Measurements from ENCODE around the gene EPB41L3.
"Not testable (repeated sequence)": the region's sequence is repeated elsewhere in the genome, so short reads cannot be mapped to it uniquely, and the experiment has no call there.

The EPB41L3 gene

DNA sequence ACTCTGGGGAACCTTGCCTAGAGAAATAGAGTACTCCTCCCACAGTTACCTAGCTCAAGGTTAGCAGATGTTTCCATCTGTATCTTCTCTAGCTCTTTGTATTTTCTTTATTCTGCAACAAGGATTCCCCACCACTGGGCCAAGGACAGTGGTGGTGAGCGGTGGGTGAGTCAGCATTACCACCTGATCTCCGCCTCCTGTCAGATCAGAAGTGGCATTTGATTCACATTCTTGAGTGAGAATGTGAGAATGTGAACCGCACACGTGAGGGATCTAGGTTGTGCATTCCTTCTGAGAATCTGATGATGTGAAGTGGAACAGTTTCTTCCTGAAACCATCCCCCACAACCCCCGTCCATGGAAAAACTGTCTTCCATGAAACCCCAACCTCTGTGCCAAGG is 9.0 kb downstream of the EPB41L3 start:
- no peak for DNase-seq (ENCODE audit: insufficient read length, low spot score)
- no peak for FAIRE-seq

DNA sequence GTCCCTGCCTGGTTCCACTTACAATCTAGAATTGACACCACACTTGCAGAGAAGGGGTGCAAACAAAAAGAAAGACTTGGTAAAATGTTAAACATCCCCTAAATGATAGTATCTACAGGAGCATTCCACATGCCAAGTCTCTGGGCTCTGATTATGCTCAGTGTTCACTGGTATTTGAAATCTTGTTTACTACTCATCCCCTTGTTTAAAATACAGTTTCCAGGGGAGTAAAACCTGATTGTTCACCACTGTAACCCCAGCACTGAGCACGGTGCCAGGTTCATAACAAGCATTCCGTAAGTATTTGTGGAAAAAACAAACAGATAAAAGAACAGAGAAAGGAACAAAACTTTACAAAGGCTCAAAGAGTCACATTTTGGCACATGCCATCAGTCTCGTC is 11.7 kb downstream of the EPB41L3 start:
- DNase-seq (ENCODE audit: insufficient read length, low spot score), result no peak
- no peak for FAIRE-seq

DNA sequence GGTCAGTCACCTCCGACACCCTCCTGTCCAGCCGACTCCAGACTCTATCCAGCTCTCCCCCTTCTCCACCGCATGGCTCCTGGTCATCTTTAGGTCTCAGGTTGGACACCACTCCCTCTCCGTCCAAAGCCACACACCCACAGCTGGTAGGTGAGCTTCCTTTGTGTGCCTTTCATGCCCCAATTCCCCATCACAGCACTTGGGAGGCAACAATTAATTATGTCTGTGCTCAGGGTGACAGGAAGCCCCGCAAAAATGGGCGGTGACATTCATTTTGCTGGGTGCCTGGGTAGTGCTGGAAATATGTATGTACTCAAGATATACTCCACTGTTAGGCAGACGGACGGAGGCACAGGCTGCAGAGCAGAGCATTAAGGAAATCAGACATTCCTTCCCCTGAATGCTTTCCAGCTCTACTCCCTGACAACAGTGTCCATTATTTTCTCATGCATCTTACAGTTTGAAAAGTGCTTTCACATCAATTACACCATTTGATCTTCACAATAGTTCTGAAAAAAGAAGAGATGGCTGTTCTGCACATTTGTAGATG is 13.1 kb downstream of the EPB41L3 start:
- FAIRE-seq (no peak), DNase-seq (ENCODE audit: insufficient read length, low spot score) (no peak)

DNA sequence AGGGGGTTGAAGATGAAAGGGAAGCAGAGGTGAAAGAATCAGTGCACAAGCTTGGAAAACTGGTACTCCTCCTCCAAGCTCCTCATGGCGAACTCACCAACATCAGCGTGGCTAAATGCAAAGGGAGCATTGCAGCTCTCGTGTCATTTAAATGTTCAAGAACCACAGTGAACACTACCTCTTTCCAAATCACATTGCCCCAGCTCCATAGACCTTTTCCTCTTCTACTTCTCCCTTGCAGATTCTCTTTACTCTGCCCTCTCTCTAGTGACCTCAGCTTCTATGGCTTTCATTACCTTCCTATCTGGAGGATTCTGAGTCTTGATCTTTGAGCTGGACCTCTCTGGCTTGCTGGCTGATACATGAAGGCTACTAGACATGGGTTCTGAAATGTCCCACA is 14.3 kb downstream of the EPB41L3 start:
- FAIRE-seq, result no peak
- DNase-seq (ENCODE audit: insufficient read length, low spot score), result no peak

DNA sequence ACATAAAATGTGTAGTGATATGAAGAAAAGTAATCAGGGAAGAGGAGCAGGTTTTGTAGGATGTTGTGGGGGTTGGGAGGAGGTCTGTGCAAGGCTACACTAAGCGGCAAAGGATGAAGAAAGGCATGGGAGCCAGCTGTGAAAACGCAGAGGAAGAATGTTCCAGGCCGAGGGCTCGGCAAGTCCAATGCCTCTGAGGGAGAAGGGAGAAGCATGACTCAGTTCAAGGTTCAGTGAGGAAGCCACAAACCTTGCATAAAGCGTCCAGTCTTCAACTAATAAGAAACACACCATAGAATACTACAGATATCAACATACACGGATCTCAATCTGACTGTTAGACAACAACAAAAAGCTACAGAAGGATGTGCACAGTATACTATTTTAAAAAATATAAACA is 16.2 kb downstream of the EPB41L3 start:
- DNase-seq (ENCODE audit: insufficient read length, low spot score) (no peak), FAIRE-seq (no peak)

DNA sequence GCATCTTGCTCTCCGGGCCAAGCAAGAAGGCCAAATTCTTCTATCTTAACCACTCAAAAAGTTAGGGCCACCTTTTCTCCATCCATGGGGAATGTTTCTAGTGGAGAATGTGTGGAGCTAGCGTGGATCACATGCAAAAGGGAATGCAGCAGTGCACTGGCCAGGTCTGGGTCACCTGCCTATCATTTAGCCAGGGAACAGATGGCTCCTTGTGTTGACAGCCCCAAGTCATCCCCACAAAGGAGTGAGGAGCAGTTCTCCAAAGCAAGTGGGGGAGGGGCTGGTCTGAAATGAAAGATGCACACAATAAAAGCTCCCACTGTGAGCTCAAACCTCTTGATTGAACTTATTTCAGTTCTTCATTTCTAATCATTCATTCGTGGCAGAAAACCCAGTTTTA is 19.1 kb downstream of the EPB41L3 start:
- FAIRE-seq (no peak), DNase-seq (ENCODE audit: insufficient read length, low spot score) (no peak)

DNA sequence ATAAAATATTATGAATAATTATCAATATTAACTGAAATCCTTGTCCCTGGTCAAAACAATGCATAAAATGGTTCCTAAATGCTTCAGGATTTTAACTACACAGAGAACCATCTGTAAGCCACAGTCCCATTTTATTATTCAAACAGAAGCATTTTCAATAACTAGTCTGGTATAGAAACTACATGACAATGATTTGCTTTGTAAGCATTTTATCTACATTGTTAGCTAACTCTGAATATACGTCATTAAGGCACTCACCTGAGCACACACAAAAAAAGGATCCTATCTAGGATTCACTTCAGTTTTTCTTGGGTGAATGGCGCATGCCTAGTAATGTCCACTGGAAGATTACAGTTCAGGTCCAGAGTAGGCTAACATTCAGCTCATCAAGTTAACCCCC is 22.8 kb downstream of the EPB41L3 start:
- FAIRE-seq (no peak), DNase-seq (ENCODE audit: insufficient read length, low spot score) (no peak)

DNA sequence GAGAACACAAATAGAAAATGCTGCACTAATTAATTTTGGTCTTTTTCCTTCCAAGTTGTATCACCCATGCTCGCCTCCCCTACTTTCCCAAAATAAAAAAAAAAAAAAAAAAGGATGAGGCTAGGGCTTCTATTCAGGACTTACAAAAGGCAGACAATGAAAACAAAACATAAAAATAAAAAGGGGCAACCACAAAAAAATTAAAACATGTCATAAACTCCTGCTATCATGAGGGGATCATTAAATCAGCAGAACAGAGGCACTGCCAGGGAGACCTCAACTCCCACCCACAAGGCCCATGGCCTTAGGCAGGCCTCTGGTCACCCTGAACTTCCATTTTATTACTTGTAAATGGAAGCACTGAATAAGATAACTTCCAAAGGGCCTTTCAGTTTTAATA is 23.3 kb downstream of the EPB41L3 start:
- no peak for DNase-seq (ENCODE audit: insufficient read length, low spot score)
- no peak for FAIRE-seq

DNA sequence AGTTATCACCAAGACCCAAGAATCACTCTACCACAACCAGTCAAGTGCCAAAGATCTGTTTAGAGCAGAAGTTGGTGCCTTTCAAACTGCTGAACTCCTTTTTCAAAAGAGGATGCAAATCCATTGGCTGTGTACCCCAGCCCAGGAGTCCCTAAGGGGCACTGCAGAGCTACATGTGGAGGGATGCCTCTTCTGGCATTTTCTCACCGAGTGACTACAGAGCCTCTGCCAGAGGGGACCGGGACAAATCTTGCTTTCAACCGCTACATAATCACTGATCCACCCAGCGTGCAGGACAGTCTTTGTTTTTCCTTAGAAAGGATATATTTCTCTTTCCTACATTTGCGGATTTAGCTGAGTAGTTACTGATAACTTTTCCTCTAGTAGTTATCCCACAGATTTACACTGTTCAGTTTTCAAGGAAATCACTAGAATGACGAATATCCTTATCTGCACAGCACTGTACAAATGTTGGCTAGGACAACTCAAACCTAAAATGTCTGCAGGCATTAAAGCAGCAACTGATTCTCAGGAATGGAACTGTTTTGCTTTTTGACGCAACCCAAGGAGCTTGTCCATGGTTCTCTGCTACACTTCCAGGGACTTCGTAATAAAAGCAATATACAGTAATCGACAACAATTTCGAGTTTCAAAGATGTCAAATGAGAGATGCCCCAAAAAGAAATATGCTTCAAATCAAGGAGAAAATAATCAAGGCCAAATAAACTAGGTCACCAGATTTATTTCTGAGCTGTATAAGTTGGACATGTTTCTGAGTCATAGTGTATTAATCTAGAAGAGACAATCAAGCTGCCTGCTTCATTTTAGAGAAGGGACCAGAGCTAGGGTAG is 24.1 kb downstream of the EPB41L3 start:
- FAIRE-seq (no peak), DNase-seq (ENCODE audit: insufficient read length, low spot score) (no peak)

DNA sequence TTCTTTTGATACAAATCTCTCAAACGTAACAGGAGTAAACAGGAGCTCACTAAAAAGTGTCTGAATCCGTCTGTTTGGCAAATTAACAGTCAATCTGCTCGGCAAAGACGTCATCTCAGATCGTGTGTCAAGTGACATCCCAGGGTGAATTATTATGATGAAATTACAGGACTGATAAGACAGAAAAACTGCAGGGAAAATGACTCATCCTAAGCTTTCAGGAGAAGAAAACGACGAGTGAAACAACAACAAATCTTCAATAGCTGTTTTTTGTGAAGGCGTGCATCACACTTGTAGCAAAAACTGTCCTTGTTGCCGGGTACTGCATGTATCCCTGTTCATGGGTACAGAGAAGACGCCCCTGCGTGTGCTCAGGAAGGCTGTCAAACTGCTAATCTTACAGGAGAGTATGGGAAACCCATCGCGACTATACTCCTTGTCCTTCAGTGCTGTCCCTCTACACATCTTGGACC is 24.9 kb downstream of the EPB41L3 start:
- no peak for FAIRE-seq
- DNase-seq (ENCODE audit: insufficient read length, low spot score), result peak; percentile 17

DNA sequence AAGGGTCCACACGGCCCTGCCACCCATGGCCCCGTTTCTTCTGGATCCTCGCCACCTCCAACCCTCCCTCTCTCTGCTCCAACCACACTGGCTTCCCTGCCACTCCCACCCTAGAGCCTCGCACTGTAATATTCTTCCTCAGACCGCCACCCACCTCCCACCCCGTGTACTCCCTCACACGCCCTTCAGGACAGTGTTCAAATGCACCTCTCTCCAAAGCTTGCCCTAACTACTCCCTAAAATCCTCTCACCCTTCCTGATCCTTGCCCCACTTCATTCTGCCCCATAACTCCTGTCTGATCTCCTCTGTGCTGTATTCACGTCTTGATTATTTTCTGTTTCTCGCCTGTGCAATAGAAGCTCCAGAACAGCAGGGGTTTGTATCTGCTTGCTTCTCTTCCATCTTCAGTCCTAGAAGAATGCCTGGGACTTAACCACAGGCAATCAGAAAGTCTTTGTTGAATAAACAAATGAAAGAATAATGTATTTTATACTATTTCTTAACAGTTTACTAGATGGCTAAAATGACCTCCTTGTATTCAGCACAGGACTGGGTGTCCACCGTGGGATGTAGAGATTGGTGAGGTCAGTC is 25.5 kb downstream of the EPB41L3 start:
- DNase-seq (ENCODE audit: insufficient read length, low spot score), result no peak

DNA sequence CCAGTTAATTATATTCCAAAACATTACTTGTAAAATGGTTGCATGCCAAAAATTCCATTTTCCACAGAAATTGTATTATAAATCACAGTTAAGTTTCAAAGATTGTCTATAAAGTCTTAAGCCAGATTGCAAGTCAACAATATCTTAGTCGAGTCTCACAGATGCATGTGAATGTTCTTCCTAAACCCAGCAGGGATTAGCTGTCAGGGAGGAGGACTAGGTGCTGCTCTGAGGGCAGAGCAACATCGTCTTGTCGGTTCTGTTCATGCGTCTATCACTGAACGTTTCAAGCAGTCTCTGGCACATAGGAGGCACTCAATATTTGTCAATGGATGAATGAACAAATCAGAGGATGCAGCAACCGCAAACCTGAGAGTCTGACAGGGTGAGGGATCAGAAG is 27.0 kb downstream of the EPB41L3 start:
- DNase-seq (ENCODE audit: insufficient read length, low spot score), result no peak
- FAIRE-seq, result no peak

More for the DNA sequence above, 25.5 kb downstream of the EPB41L3 start:
- FAIRE-seq, result no peak

DNA sequence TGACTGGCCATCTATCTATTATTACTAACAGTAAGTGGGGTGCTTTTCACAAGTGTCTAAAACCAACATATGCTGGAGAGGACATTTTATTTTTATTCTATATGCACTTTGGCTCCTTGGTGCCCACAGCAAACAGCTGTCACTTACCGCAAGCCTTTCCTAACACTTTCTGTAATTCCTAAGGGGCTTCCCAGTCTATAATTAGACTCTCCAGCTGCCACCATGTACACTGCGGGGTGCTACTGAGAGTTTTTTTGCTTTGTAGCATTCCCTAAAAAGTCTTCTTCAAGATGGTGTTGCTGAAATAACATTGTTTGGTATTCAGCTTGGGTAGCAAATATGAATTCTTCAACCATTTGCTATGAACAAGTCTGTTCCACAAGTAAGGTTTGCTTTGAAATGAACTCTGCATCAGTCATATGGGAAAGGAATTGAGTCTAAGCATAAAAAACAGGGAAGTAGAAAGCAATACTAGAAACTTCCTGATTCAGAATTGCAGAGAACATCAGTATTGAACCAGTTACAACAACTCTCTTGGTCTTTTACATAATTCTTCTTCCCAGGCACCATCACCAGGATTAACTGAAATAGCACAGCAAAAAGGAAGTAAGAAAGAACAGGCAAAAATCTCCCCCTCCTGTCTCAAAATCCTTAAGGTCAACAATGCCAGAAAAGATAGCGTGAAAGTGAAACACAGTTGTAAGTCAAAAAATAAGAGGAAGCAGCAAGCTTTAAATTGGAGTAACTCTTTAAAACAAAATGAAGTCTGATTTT is 28.6 kb downstream of the EPB41L3 start:
- no peak for DNase-seq (ENCODE audit: insufficient read length, low spot score)
- FAIRE-seq, result no peak

DNA sequence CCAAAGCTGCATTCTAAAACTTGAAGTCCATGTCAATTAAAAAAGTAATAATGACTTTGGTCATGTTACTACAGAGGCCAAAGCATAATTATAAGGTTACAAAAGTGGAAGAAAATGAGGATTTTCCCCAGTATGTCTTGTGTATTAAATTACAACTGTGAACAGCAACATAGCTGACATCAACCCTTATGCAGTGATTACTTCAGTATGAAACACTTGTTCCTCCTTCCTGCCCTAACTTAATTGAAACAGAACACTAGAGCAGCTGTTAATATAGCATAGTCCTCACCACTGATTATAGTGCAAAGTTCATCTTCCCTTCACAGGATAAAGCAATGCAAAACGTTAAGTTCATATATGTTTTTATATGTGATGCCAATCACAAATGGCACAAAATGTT is 29.9 kb downstream of the EPB41L3 start:
- no peak for FAIRE-seq

DNA sequence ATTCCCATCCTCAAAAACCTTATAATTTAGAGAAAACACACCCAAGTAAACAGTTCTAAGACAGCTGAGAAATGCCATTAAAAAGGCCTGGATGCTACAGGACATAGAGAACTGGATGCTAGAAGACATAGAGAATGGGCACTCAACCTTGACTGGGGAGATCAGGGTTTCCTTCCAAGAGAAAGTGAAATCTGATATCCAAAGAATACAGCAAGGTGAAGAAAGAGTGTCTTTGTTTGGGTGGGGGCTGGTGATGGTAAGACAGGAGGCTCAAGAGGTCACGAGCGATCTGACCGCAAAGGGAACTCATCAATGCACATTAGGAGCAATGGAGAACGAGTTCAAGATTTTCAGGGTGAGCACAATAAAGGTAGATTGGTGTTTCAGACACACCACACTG is 31.6 kb downstream of the EPB41L3 start:
- FAIRE-seq (no peak), DNase-seq (ENCODE audit: insufficient read length, low spot score) (no peak)

More for the DNA sequence above, 29.9 kb downstream of the EPB41L3 start:
- no peak for DNase-seq (ENCODE audit: insufficient read length, low spot score)

DNA sequence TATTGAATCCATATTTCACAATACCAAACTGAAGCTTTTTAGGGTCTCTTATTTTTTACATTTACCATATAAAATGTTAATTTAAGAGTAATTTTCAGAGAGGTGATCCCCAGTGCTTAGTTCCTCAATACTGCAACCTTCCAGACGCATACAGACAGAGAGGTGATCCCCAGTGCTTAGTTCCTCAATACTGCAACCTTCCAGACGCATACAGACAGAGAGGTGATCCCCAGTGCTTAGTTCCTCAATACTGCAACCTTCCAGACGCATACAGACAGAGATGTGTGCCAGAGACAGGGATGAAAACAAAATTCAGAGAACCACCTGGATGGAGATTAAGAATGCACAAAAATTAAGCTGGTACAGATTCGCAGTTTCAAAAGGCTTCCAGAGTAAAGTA is 32.3 kb downstream of the EPB41L3 start:
- DNase-seq (ENCODE audit: insufficient read length, low spot score); FAIRE-seq: not testable (repeated sequence)

DNA sequence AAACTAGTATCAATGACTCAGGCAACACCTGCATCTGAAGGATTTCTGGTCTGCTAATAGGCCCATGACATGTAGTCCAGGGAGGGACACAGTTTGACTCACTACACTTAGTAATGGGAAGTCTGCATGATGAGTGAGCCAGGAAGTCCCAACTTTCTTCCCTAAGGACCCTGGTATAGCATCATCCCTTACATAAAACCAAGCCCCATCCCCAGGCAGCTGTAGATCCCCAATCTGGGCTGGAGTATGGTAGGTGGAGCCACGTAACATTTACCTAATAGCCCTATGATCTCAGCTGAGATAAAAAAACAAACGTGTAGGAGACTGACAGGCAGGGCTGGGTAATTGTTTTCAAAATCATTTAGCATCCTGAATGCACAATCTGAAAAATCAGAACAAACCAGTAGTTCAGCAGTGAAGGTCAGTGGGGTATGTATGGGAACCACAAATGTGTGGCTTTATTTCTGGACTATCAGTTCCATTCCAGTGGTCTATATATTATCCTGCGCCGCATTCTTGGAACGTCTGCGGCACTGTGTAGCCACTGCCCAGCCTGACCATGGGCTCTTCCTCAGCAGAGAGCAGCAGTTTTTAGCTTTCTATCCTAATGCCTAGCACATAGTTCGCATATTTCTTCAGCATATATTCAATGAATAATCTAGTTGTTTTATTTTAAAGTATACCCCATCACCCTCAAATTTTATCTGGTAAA is 33.5 kb downstream of the EPB41L3 start:
- FAIRE-seq, result no peak
- no peak for DNase-seq (ENCODE audit: insufficient read length, low spot score)

DNA sequence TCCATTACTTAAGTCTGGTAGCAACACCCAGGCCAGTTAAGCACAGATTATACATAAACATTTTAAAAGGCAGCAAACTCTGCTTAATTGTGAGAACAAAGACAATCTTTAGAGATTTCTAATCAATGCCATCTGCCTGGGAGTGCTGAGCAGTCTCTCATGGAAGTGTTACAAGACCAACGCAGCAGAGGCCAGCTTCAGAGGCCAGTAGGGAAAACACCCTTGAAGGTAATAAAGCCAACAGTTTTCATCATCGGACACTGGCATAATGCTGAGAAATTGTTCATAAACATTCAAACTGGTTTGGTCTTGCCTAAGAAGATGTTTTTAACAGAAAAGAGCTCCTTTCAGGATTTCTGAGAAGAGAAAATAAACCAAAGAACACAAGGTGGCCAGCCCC is 35.0 kb downstream of the EPB41L3 start:
- FAIRE-seq, result no peak
- no peak for DNase-seq (ENCODE audit: insufficient read length, low spot score)

DNA sequence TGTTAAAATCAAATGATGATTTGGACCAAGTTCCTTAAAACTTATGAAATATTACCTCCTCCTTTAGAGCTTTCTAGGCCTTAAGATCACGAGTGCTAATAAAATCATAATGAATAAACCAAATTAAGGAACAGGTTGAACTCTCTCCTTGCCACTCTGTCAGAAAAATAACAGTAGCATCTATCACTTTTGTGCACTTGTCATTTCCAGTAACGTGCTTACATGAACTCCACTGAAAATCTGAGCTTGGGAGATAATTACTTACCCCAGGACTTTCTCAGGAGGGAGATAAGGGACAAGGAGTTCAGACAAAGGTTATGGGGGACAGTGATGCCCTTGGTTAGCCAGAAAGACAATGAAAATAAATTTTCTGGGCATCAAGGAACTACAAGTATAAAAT is 36.0 kb downstream of the EPB41L3 start:
- DNase-seq (ENCODE audit: insufficient read length, low spot score) (no peak), FAIRE-seq (no peak)

DNA sequence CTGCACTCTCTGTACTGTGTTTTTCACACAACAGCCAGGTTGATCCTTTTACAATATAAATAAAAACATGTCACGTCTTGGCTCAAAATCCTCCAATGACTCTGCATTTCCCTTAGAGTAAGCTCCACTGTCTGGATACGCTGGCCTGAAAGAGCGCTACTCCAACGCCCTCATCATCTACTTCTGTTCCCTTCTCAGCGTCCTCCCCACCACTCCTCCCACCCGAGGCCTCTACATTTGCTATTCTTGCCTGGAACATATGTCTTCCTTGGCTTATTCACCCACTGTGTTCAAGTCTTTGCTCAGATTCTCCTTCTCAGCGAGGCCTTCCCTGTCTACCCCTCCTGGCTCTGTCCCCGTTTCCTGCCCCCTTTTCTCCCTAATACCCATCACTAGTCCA is 37.6 kb downstream of the EPB41L3 start:
- DNase-seq (ENCODE audit: insufficient read length, low spot score) (no peak), FAIRE-seq (no peak)

DNA sequence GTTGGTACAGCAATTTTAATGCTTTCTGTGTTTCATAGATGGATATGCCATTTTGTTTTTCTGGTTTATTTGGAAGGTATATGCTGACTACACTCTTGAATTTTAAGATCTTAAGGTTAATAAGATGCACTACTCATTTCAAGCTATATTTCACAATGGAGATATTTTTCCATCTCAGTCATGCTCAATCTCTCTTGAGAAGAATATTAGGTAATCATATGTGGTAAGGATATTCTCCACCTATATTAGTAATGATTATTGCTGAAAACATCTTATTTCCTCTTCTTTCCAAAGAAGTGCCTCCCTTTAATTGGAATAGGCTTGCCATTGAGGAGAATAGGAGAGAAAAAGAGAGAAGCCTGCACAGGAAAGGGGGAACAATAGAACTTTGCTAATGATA is 40.1 kb downstream of the EPB41L3 start:
- FAIRE-seq, result no peak
- DNase-seq (ENCODE audit: insufficient read length, low spot score), result no peak

Data from HTR-8/SVneo (cell line).